ENCODE results near the gene LMO7.

- no peak for TF ChIP-seq CTCF (conservative IDR thresholded peaks at IDR 0.05; ENCODE audit: low read length)
- TF ChIP-seq EZH2phosphoT487 (IDR thresholded peaks at IDR 0.05; ENCODE audit: borderline replicate concordance, low read depth, low read length), result no peak
Measured at GRCh38 chr13:75818968-75819225, 182.8 kb downstream of the LMO7 start.

Measured in OCI-LY7 (cell line).